Keratinocyte (primary cell): ENCODE measurements around the gene RTKN. TPM values are rescaled to one million over a fixed set of nuclear protein-coding genes. Genes with fewer than 3 reads are reported as not detected.

Source experiments
- DNase-seq: peaks from one replicate; pipeline ENCODE4 v3.0.0-alpha.2; 2011; ENCODE audit warnings: low read depth, missing footprints, low spot score
- FAIRE-seq: peaks from 2 replicates; lab custom pipeline; 2011; peaks lifted over from hg19 to GRCh38; lab: Jason Lieb, UNC
- H2AFZ ChIP-seq: 2 replicates; pipeline ENCODE4 v1.6.0; 2012; ENCODE audit warnings: low read length, control low read depth, inconsistent platforms; ENCODE audit not compliant: control insufficient read depth
- H3K27ac ChIP-seq: 2 replicates; pipeline ENCODE4 v1.5.1; 2011; ENCODE audit warnings: low read length; ENCODE audit not compliant: control insufficient read depth, insufficient read depth
- H3K27me3 ChIP-seq: 3 replicates; pipeline ENCODE4 v1.6.0; 2011; ENCODE audit warnings: low read length; ENCODE audit not compliant: control insufficient read depth, insufficient read depth; ENCODE audit errors: extremely low read depth
- H3K36me3 ChIP-seq, 2 experiments: 2 replicates in 1 of 2; 3 replicates in 1 of 2; pipeline ENCODE4 v1.5.1; 2011; ENCODE audit warnings: low read length in 2 of 2, mild to moderate bottlenecking in 1 of 2; ENCODE audit not compliant: control insufficient read depth in 2 of 2, insufficient read depth in 2 of 2; ENCODE audit errors: extremely low read depth in 1 of 2
- H3K4me1 ChIP-seq: 3 replicates; pipeline ENCODE4 v1.5.1; 2011; ENCODE audit warnings: low read length; ENCODE audit not compliant: control insufficient read depth, insufficient read depth; ENCODE audit errors: extremely low read depth
- H3K4me2 ChIP-seq: 3 replicates; pipeline ENCODE4 v1.6.0; 2011; ENCODE audit warnings: low read depth, low read length; ENCODE audit not compliant: control insufficient read depth, insufficient read depth; ENCODE audit errors: extremely low read depth
- H3K4me3 ChIP-seq, 3 experiments: fragments of 200-600 bp in 1 of 3; sonication (generic) in 1 of 3; 2 replicates in 2 of 3; 3 replicates in 1 of 3; pipeline ENCODE4 v1.5.1; 2011 to 2016; ENCODE audit warnings: low read length in 3 of 3, mild to moderate bottlenecking in 3 of 3, control low read depth in 2 of 3, inconsistent platforms in 1 of 3, low read depth in 1 of 3, mixed read lengths in 1 of 3, mixed run types in 1 of 3, moderate library complexity in 1 of 3; ENCODE audit not compliant: control insufficient read depth in 2 of 3, insufficient read depth in 2 of 3; ENCODE audit errors: extremely low read depth in 1 of 3
- H3K79me2 ChIP-seq: 2 replicates; pipeline ENCODE4 v1.6.0; 2012; ENCODE audit warnings: low read length; ENCODE audit not compliant: control insufficient read depth, insufficient read depth
- H3K9ac ChIP-seq: 3 replicates; pipeline ENCODE4 v1.6.0; 2011; ENCODE audit warnings: low read length; ENCODE audit not compliant: control insufficient read depth, insufficient read depth; ENCODE audit errors: extremely low read depth
- H3K9me1 ChIP-seq: 3 replicates; pipeline ENCODE4 v1.6.0; 2011; ENCODE audit warnings: low read length; ENCODE audit not compliant: control insufficient read depth, insufficient read depth; ENCODE audit errors: extremely low read depth
- H3K9me3 ChIP-seq: 2 replicates; pipeline ENCODE4 v1.5.1; 2012; ENCODE audit warnings: low read depth, low read length; ENCODE audit not compliant: control insufficient read depth
- H4K20me1 ChIP-seq: 3 replicates; pipeline ENCODE4 v1.6.0; 2011; ENCODE audit warnings: low read length; ENCODE audit not compliant: control insufficient read depth, insufficient read depth; ENCODE audit errors: extremely low read depth
- EZH2 ChIP-seq: IDR thresholded peaks from one replicate; pipeline ENCODE4 v1.6.1; 2012; ENCODE audit warnings: inconsistent platforms, mild to moderate bottlenecking, low read length, moderate library complexity
- dilution Hi-C: fragments of 300-500 bp; cut with MboI; formaldehyde crosslinking; loops from one replicate; pipeline ENCODE4 v1.7.0; 2020; ENCODE audit warnings: low sequenced_read_pairs; ENCODE audit not compliant: extremely low pct_ligation_motif_present
- polyA plus RNA-seq, 5 experiments: library from polyadenylated mRNA; depleted of rRNA in 3 of 5; stranded (reverse) in 3 of 5; stranded (forward) in 1 of 5; unstranded in 1 of 5; fragments of >200 nt; gene quantifications; 1 replicate in 1 of 5; 2 replicates in 3 of 5; 3 replicates in 1 of 5; pipeline versions ENCODE4 v1.2.1 to v1.2.3, GENCODE V29; 2011 to 2012; ENCODE audit warnings: missing spikeins in 2 of 5, low read depth in 1 of 5, low replicate concordance in 1 of 5
- TF ChIP-seq, protein P1 (sequence below), 3 experiments: IDR thresholded peaks in 1 of 3; conservative IDR thresholded peaks in 1 of 3; optimal IDR thresholded peaks in 1 of 3; 2 replicates in 2 of 3; 3 replicates in 1 of 3; pipeline versions ENCODE3 to v1.5.1; 2011; ENCODE audit warnings: low read length in 3 of 3, mild to moderate bottlenecking in 3 of 3, moderate library complexity in 2 of 3, control low read depth in 1 of 3, inconsistent platforms in 1 of 3; ENCODE audit not compliant: insufficient read depth in 2 of 3; ENCODE audit errors: extremely low read depth in 1 of 3

RTKN gene
- polyA plus RNA-seq, 1 donor (not counting 4 experiments of a cell fraction or from before 2014, with no cell fraction given) = 110 TPM

DNA sequence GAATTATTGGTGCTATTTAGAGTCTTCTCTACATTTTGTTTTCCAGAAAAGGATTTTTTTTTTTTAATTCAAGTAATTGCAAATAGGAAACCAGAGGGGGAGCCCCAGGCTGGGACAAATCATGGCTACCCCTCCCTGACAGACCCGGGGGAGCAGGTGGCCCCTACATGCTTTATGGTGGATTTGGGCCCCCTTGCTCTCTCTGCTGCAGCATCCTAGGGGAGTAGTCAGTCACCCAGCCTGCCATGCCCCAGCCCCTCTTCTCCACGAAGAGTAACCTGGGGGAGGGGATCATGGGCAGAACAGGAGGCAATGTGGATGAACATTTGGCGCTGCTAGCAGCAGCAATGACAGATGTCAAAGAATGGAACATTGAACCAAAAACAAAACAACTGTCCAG lies 25.0 kb downstream of the RTKN start:
- no peaks in the 10 kb centered on the region for H3K9me1 ChIP-seq
- H3K27me3 ChIP-seq = peaks cover 3% of the 10 kb centered on the region
- dilution Hi-C loops = no loop called here
- no peaks in the 10 kb centered on the region for H3K79me2 ChIP-seq
- TF ChIP-seq, protein P1, sequence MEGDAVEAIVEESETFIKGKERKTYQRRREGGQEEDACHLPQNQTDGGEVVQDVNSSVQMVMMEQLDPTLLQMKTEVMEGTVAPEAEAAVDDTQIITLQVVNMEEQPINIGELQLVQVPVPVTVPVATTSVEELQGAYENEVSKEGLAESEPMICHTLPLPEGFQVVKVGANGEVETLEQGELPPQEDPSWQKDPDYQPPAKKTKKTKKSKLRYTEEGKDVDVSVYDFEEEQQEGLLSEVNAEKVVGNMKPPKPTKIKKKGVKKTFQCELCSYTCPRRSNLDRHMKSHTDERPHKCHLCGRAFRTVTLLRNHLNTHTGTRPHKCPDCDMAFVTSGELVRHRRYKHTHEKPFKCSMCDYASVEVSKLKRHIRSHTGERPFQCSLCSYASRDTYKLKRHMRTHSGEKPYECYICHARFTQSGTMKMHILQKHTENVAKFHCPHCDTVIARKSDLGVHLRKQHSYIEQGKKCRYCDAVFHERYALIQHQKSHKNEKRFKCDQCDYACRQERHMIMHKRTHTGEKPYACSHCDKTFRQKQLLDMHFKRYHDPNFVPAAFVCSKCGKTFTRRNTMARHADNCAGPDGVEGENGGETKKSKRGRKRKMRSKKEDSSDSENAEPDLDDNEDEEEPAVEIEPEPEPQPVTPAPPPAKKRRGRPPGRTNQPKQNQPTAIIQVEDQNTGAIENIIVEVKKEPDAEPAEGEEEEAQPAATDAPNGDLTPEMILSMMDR (optimal IDR thresholded peaks at IDR 0.05 in 1 of 3, IDR thresholded peaks at IDR 0.05 in 1 of 3, conservative IDR thresholded peaks at IDR 0.05 in 1 of 3; ENCODE audit: extremely low read depth in 1 of 3, insufficient read depth in 2 of 3, low read length in 3 of 3) = no peak
- TF ChIP-seq EZH2 = no peak
- no peak overlapping the region for H3K27ac ChIP-seq
- H3K4me1 ChIP-seq = peaks cover 18% of the 10 kb centered on the region
- H3K9me3 ChIP-seq = no peaks in the 10 kb centered on the region
- DNase-seq (no peak), FAIRE-seq (no peak)
- no peak overlapping the region for H3K4me2 ChIP-seq
- H3K36me3 ChIP-seq = no peaks in the 10 kb centered on the region
- no peak overlapping the region for H2AFZ ChIP-seq
- H3K4me3 ChIP-seq = no peak overlapping the region
- no peaks in the 10 kb centered on the region for H4K20me1 ChIP-seq
- no peak overlapping the region for H3K9ac ChIP-seq

DNA sequence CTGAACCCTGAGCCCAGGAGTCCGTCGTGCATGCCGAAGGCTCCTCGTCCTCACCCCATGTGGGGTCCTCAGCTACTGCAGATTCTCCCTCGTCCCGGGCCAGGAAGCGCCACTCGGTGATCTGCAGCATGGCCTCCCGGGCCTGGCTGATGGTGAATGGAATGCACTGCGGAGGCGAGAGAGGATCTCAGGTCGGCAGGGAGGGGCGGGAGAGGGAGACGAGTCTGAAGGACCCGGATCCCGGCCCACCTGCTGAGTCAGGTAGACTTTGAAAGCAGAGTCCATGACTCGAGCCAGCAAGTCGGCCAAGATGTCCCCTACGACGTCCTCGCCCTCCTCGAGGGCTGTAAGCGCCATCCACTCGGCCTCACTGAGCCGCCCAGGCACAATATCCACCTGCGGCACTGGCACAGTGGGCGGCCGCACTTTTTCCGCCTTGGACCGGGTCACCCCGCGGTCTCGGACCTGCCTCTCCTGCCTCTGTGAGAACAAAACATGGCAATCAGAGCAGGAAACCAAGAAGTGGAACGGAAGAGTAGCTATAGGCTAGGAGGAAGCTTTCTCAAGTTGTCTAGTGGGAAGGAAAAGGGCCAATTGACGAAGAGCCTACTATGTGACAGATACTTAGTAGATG lies 25.9 kb downstream of the RTKN start:
- Histone ChIP-seq H2AFZ (no peak overlapping the region), H3K79me2 (no peaks in the 10 kb centered on the region), H3K9me1 (no peaks in the 10 kb centered on the region), H3K27me3 (peaks cover 3% of the 10 kb centered on the region), H4K20me1 (no peaks in the 10 kb centered on the region), H3K4me1 (peaks cover 12% of the 10 kb centered on the region), H3K9ac (no peak overlapping the region), H3K9me3 (no peaks in the 10 kb centered on the region), H3K4me2 (no peak overlapping the region), H3K27ac (no peak overlapping the region), H3K36me3 (no peaks in the 10 kb centered on the region), H3K4me3 (no peak overlapping the region)
- FAIRE-seq (no peak), DNase-seq (no peak)
- dilution Hi-C loops = no loop called here
- no peak for TF ChIP-seq EZH2
- TF ChIP-seq, protein P1 (optimal IDR thresholded peaks at IDR 0.05 in 1 of 3, IDR thresholded peaks at IDR 0.05 in 1 of 3, conservative IDR thresholded peaks at IDR 0.05 in 1 of 3; ENCODE audit: extremely low read depth in 1 of 3, insufficient read depth in 2 of 3, low read length in 3 of 3) = no peak
